K562 (cell line): ENCODE results near the gene SIT1. TPM values are rescaled to one million over a fixed set of nuclear protein-coding genes. Genes with fewer than 3 reads are reported as not detected.

Experiments used
- COPS2 ChIP-seq: fragments of 450-650 bp; conservative IDR thresholded peaks from 2 replicates; pipeline ENCODE4 v1.6.1; 2016; ENCODE audit warnings: mild to moderate bottlenecking, moderate library complexity
- DDX20 ChIP-seq: fragments of 450-650 bp; IDR thresholded peaks from 2 replicates; pipeline ENCODE4 v1.6.1; 2016; ENCODE audit warnings: missing genetic modification characterization, low read depth, mild to moderate bottlenecking, missing compliant biosample characterization, moderate library complexity
- ETV5 ChIP-seq: sonication (generic); formaldehyde crosslinking; IDR thresholded peaks from 2 replicates; pipeline ENCODE4 v1.4.0; 2020; ENCODE audit warnings: low read depth, mild to moderate bottlenecking, missing genetic modification reagents
- EWSR1 ChIP-seq: fragments of 450-650 bp; IDR thresholded peaks from 2 replicates; pipeline ENCODE4 v1.6.1; 2018; ENCODE audit warnings: borderline replicate concordance, mild to moderate bottlenecking, low read depth, moderate library complexity; ENCODE audit not compliant: partially characterized antibody
- GABPB1 ChIP-seq: sonication (generic); formaldehyde crosslinking; IDR thresholded peaks from 2 replicates; pipeline ENCODE4 v1.8.0; 2022; ENCODE audit warnings: mild to moderate bottlenecking, missing genetic modification reagents
- HNRNPLL ChIP-seq: fragments of 200-400 bp; formaldehyde crosslinking; IDR thresholded peaks from 2 replicates; pipeline ENCODE4 v1.6.1; 2017; ENCODE audit warnings: low read length, low read depth, mild to moderate bottlenecking; ENCODE audit not compliant: poor library complexity, severe bottlenecking
- JUN ChIP-seq, 2 experiments: sonication (generic) in 1 of 2; formaldehyde crosslinking in 1 of 2; IDR thresholded peaks; 2 replicates each; pipeline versions ENCODE4 v1.6.1 to v1.8.0; 2012 to 2022; ENCODE audit warnings: borderline replicate concordance in 2 of 2, mild to moderate bottlenecking in 2 of 2, improper control_type of control experiment in 1 of 2, low read depth in 1 of 2, low read length in 1 of 2, missing genetic modification reagents in 1 of 2
- MYBL2 ChIP-seq, 2 experiments: fragments of 450-650 bp in 1 of 2; sonication (generic) in 1 of 2; formaldehyde crosslinking in 1 of 2; IDR thresholded peaks; 2 replicates each; pipeline versions ENCODE4 v1.6.1 to v1.8.1; 2017 to 2022; ENCODE audit warnings: borderline replicate concordance in 1 of 2, inconsistent platforms in 1 of 2, low read depth in 1 of 2, mild to moderate bottlenecking in 1 of 2, missing genetic modification reagents in 1 of 2, moderate library complexity in 1 of 2
- NFATC3 ChIP-seq: fragments of 450-650 bp; IDR thresholded peaks from 2 replicates; pipeline ENCODE4 v1.6.1; 2017; ENCODE audit warnings: mild to moderate bottlenecking
- PATZ1 ChIP-seq: fragments of 250-450 bp; sonication (Bioruptor Pico); IDR thresholded peaks from 2 replicates; pipeline ENCODE4 v1.5.0; 2020; ENCODE audit warnings: mild to moderate bottlenecking, borderline replicate concordance
- RBM25 ChIP-seq: fragments of 200-400 bp; formaldehyde crosslinking; IDR thresholded peaks from 2 replicates; pipeline ENCODE4 v1.6.1; 2018; ENCODE audit warnings: low read length, low read depth, moderate library complexity; ENCODE audit not compliant: severe bottlenecking
- RFX5 ChIP-seq: IDR thresholded peaks from 2 replicates; pipeline ENCODE4 v1.6.1; 2011; ENCODE audit warnings: low read depth, mild to moderate bottlenecking, improper control_type of control experiment, low read length
- SMARCA5 ChIP-seq: fragments of 450-650 bp; IDR thresholded peaks from 2 replicates; pipeline ENCODE4 v1.6.1; 2016
- ZFP1 ChIP-seq: fragments of 450-650 bp; formaldehyde crosslinking; IDR thresholded peaks from 2 replicates; pipeline ENCODE4 v1.4.0; 2020; ENCODE audit warnings: mild to moderate bottlenecking, mixed read lengths
- ZNF263 ChIP-seq: sonication (generic); formaldehyde crosslinking; IDR thresholded peaks from 2 replicates; pipeline ENCODE4 v1.8.0; 2022; ENCODE audit warnings: mild to moderate bottlenecking, missing genetic modification reagents, borderline replicate concordance
- ZNF3 ChIP-seq: fragments of 250-450 bp; sonication (Bioruptor Pico); IDR thresholded peaks from 2 replicates; pipeline ENCODE4 v1.5.0; 2021; ENCODE audit warnings: mild to moderate bottlenecking, moderate library complexity
- ZNF316 ChIP-seq: fragments of 450-650 bp; IDR thresholded peaks from 2 replicates; pipeline ENCODE4 v1.6.1; 2016
- ZNF445 ChIP-seq: fragments of 250-450 bp; sonication (Bioruptor Pico); IDR thresholded peaks from 2 replicates; pipeline ENCODE4 v1.4.0; 2020; ENCODE audit warnings: low read depth, mild to moderate bottlenecking, moderate library complexity
- ZNF609 ChIP-seq: sonication (generic); formaldehyde crosslinking; IDR thresholded peaks from 2 replicates; pipeline ENCODE4 v1.8.1; 2023; ENCODE audit warnings: missing genetic modification reagents, mild to moderate bottlenecking, borderline replicate concordance
- polyA plus RNA-seq, 8 experiments: library from polyadenylated mRNA; depleted of rRNA in 4 of 8; stranded (reverse) in 5 of 8; unstranded in 3 of 8; fragments of >200 nt; fragmentation: Nextera tagmentation in 2 of 8; fragmentation: Illumina TruSeq in 1 of 8; extraction: Ambion mirVana in 2 of 8; extraction: Trizol in 1 of 8; gene quantifications; 2 replicates each; pipeline versions ENCODE4 v1.2.1 to v1.2.3, GENCODE V29; 2011 to 2014; ENCODE audit warnings: inconsistent platforms in 1 of 8, missing spikeins in 1 of 8
- total RNA-seq, 7 experiments: library from RNA; depleted of rRNA in 6 of 7; stranded (reverse); fragments of >200 nt in 6 of 7; fragmentation: Illumina TruSeq in 2 of 7; extraction: Trizol in 2 of 7; gene quantifications; 2 replicates each; pipeline versions ENCODE4 v1.2.1 to v1.2.3, GENCODE V29; 2011 to 2021; ENCODE audit warnings: low replicate concordance in 1 of 7

SIT1 gene
- total and polyA plus RNA-seq, 9 of the 15 experiments (the other 6 are each of a cell fraction or from before 2014, with no cell fraction given) = not detected

- TF ChIP-seq JUN (IDR thresholded peaks at IDR 0.05; ENCODE audit: borderline replicate concordance, low read depth, low read length) (peak; percentile 52; the same call in 1 of the 2 replicates), JUN (CRISPR knock-in tag; IDR thresholded peaks at IDR 0.05; ENCODE audit: borderline replicate concordance) (no peak), ZNF316 (peak; percentile 73), NFATC3 (no peak), HNRNPLL (peak; percentile 56), GABPB1 (CRISPR knock-in tag) (peak; percentile 92), ZNF3 (CRISPR knock-in tag) (no peak), SMARCA5 (no peak), RFX5 (no peak), ZNF445 (no peak), PATZ1 (CRISPR knock-in tag) (no peak), EWSR1 (no peak), ZNF609 (CRISPR knock-in tag) (no peak), MYBL2 (IDR thresholded peaks at IDR 0.05; ENCODE audit: low read depth) (peak; percentile 82), MYBL2 (CRISPR knock-in tag; IDR thresholded peaks at IDR 0.05; ENCODE audit: borderline replicate concordance) (no peak), ZFP1 (CRISPR knock-in tag) (no peak), COPS2 (no peak), DDX20 (no peak), RBM25 (no peak), ZNF263 (CRISPR knock-in tag) (no peak), ETV5 (CRISPR knock-in tag) (0 out of 2 replicates have a peak, but pooled peaks have one; percentile 11)
These were observed 46.6 kb downstream of the SIT1 start (continued) for GRCh38 chr9:35603986-35604577.
